Measurements from ENCODE around the gene MYO1D.
"Not testable (repeated sequence)": the region's sequence is repeated elsewhere in the genome, so short reads cannot be mapped to it uniquely, and the experiment has no call there.

Gene MYO1D

DNA sequence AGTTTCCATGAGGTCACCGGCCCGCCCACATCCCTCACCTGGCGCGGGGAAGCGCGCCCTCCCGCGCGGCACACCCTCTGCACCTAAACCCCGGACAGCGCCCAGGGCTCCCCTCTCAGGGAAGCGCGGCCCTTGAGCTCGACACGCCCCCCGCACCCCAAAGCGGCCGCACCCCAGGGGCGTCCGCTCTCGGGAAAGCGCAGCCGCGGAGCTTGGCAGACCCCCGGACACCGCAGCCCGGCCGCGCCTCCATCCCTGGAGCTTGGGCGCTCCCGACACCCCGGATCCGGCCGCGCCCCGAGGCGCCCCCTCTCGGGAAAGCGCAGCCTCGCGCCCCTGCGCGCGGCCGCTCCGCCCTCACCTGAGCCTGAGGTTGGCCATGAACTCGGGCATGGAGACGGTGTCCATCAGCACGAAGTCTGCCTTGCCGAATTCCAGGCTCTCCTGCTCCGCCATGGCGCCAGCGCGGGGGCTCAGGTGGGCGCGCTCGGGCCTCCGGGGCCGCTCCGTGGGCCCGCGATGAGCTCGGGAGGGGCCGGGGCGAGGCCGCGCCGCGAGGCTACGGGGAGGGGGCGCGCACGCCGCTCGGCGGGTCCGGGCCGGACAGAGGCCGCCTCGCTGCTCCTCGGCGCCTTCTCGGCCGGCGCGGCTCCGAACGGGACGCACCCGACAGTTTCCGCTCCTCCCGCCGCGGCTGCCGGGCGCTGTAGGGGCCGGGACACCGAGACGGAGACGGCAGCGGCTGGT is at the start of gene MYO1D:
Gene MYO1D, minus strand, starts transcription at position 708 of the 747 bp plus-strand sequence. Its CDS starts 252 bp downstream, at position 456.
- peak; percentile 41 to 70 for DNase-seq

DNA sequence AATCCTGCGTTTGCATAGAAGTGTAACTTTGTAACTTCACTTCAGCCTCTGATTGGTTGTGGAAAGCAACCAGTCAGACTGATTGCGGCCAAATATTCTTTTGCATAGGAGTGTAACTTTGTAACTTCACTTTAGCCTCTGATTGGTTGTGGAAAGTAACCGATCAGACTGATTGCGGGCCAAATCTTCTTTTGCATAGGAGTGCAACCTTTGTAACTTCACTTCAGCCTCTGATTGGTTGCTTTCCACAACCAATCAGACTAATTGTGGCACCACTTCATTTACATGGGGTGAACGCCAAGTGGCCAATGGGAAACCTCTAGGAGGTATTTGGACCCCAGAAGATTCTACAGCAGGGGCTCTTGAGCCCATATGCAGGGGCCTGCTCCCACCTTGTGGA is 49.3 kb upstream of the MYO1D start:
- DNase-seq: no peak

DNA sequence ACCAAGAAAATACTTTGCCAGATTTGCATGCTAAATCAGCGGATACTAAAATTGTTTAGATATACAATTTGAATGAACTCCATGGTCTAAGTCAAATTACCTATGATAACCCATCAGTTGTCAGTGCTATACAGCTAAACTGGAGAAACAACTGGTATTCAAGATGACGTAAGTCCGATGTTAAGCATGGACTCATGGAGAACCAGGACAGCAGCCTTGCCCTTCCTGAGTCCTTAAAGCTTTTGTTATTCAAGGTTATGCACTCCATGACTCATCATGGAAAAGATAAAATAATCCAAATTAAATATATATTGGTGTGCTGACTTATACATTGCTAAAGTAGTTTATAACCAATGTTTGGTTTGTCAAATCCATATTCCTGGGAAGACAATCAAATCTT is 47.0 kb upstream of the MYO1D start:
- DNase-seq: not testable (repeated sequence)

DNA sequence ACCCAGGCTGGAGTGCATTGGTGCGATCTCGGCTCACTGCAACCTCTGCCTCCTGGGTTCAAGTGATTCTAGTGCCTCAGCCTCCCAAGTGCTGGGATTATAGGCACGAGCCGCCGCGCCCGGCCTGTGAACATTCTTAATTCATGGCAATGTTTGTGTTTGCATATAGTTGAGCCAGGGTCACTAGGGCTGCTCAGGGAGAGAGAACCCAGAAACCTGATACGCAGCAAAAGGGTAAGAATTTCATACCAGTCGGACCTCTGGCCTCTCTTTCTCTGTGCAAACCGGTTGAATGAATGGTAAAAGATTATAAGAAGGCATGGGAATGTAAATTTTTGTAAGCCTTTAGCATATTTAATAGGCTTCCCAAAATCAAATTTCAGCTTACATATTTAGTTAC is 44.1 kb upstream of the MYO1D start:
- DNase-seq: no peak

DNA sequence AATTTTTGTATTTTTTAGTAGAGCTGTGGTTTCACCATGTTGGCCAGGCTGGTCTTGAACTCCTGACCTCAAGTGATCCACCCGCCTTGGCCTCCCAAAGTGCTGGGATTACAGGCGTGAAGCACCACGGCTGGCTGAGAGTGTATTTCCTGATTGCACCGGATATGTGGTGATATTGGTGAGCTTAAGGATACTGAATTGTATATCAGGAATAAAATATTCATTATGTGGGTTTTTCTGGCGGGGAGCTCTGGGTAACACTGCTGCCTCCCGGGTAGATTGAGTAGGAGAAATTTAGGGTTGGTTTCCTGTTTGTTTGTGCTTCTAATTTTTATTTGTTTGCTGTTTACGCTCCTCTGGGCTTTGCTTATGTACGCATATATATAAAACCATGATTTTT is 43.4 kb upstream of the MYO1D start:
- no peak for DNase-seq

DNA sequence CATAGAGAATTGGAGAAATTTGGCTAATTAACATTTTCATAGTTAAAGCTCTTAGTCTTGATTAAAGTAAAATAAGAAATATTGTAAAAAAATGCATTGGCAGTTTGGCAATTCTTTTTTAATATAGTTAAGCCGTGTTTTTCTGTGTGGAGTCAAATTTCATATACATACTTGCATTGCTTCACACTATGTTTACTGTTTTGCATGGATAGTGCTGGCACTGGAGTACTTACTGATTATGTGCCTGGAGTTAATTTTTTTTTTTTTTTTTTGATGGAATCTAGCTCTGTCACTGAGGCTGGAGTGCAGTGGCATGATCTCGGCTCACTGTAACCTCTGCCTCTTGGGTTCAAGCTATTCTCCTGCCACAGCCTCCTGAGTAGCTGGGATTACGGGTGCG is 43.0 kb upstream of the MYO1D start:
- DNase-seq: not testable (repeated sequence)

DNA sequence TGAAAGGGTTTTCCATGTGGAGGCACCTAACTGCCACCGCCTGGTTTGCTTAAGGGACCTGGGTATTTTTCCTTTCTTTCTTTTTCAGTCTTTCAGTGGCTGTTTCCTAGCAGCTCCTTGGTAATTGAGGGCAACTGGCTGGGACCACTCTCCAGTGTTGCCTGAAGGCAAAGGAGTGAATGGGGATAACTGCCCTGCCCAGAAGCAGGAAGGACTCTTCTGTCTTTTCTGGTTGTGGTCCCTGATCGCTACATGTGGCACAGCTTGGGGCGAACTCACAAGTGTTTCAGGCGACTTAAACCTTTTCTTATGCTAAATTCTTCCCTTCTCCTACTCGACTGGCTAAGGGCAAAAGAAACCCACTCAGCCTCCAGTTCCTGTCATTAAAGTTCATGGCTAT is 40.9 kb upstream of the MYO1D start:
- no peak for DNase-seq

DNA sequence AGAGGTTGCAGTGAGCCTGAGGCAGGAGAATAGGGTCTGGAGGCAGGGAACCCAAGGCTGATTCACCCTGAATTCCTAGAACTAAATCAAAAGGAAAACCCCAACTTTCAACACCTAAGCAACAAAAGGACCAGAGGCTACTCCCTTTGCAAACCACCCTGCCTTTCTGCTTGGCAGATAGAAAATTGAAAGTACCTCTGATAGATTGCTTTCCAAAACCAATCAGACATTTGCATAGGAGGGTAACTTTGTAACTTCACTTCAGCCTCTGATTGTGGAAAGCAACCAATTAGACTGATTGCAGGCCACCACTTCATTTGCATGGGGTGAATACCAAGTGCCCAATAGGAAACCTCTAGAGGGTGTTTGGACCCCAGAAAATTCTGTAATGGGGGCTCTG is 40.2 kb upstream of the MYO1D start:
- DNase-seq: no peak

DNA sequence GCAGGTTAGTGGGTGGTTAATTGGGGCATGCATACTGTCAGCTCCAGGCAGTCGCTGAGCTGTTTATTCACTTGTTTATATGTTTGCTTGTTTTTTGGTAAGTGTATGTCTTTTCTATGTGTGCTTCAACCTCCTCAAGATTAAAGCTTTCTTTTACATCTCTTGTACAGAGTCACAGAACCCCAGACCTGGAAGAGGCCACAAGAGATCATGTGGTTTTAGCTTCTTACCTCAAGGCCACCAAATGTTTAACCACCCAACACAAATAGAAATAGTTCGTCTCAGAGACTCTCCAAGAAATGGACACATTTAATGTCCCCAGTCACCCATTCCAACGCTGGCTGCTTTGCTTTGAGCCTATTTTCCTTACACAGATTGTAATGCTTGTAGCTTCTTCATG is 39.2 kb upstream of the MYO1D start:
- no peak for DNase-seq

DNA sequence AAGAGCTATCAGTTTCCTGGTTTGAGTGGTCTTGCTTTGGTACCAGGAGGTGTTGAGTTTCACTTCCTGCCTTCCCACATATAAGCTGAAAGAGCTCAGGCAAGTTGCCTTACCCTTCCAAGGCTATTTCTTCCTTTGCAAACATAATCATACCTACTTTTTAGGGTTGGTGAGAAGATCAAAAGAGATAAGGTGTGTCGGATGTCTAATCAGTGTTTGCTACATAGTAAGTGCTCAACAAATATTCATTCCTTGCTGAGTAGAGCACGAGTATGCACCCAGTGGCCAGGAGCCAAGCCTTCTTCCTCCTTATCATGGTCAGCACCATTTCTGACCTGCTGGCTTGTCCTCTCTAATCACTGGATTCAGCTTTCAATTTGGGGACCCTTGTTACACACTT is 38.3 kb upstream of the MYO1D start:
- DNase-seq: no peak

DNA sequence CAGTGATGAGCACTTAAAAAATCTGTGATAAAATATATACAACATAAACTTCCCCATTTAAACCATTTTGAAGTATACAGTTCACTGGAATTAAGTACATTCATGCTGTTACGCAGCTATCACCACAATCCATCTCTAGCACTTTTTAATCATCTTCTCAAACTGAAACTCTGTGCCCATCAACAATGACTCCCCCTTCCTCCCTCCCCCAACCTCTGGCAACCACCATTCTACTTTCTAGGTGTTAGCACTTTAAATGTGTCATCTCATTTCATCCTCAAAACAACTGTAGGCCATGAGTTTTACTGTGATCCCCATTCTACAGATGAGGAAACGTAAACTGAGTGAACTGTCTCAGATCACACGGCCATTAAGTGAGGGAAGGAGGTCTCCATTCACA is 37.3 kb upstream of the MYO1D start:
- no peak for DNase-seq

DNA sequence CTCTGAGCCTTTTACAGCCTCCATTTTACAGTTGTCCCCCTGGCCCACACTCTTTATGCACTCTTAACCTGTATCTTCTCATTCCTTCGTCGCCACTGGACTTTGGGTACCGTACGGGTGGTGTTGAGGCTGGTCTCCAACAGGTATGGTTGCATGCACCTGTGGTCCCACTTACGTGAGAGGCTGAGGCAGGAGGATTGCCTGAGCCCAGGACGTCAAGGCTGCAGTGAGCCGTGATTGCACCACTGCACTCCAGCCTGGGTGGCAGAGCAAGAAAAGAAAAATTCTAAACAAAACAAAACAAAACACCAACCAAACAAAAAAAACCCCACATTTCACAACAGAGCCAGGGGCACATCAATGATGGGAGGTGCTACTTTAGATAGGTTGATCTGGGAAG is 36.7 kb upstream of the MYO1D start:
- DNase-seq: no peak

DNA sequence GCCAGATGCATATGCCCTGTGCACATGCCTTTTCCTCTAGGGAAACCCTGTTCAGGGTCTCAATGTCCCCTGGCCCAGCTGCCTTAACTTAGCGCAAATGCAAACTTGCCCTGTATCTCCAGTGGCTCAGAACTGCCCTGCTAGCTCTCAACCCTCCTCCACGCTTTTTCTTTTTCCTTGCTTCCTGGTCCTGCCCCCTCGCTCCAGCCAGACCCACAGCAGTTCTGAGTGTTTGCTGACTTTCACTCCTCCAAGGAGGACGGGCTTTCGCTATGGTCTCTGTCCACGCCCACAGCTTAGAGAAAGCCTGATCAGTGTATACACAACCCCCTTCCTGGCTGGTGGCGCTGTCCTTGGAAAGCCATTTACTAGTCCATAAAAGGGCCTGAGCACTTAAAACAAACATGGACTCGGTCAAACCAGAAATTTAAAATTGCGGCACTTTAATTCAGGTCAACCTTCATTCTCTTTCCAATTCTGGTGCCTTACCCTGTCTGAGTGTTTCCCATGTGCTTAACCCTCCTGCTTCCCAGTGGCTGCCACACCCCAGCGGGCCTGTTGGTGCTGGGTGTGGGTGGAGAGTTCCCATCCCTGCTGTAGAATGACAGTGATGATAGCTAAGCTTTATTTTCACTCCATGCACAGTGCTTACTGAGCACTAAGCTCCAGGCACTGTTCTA is 35.4 kb upstream of the MYO1D start:
- no peak for DNase-seq

DNA sequence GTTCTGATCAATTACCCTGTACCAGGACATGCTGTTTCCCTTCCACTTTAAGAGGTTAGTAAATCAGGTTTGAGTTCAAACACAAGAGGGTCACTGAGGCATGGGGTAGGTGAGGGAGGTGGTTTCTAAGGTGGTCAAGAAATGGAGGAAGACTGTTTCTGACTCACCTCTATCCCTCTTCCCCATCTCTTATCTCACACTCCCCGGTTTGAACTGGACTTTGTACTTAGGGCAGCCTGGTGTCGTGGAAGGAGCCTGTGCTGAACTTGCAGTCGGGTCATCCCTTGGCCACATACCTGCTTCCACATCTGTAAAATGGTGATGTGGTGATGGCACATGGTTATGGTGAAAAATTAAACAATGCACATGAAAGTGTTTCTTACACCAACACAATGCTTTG is 33.8 kb upstream of the MYO1D start:
- DNase-seq: no peak

DNA sequence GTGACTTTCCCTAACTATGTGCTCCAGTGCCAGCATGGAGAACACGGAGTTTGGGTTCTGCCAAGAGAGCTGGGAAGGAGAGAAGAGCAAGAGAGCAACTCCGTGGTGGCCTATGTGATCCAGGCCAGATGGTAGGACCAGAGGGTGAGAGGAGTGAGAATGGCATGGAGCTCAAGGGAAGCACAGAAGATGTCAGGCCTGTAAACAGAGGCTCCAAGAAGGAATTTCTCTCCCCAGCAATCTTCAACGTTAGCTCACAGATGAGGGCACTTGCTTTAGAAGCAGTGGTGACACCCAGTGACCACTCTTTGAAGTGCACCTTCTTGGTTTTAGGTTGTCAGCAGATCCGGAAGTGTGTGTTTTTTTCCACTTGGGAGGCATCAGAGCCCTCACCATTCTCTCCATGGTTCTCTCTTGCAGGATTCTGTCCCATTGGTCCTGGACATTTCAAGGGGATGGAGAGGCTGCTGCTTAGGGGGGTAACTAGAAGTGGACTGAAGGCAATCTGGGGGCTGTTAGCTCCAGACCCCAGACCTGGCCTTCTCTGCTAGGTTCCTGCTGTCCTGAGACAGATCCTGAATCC is 33.0 kb upstream of the MYO1D start:
- DNase-seq: peak; percentile 36 to 57

DNA sequence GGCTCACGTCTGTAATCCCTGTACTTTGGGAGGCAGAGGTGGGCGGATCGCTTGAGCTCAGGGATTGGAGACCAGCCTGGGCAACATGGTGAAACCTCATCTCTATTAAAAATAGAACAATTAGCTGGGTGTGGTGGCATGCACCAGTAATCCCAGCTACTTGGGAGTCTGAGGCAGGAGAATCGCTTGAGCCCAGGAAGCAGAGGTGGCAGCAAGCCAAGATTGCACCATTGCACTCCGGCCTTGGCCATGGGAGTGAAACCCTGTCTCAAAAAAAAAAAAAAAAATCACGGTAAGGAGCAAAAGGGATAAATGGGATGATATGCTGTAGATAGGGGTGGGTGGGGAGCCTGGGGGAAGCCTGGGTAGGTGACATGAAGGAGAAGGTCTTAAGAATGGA is 30.7 kb upstream of the MYO1D start:
- no peak for DNase-seq

DNA sequence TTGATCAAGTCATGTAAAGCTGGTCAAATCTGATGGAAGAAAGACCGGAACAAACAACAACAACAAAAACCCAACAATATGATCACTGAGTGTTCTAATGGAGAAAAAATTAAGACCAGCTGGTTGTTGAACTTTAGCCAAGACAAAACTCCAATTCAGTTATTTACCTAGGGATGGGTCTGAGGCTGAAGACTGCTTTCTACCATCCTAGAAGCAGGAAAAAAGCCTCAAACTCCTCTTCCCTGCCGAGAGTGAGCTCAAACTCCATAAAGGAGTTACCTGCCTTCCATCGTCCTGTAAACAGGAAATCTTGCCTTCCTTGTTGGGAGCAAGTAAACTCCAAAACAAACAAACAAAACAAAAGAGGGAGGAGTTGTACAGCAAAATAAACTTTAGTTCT is 28.0 kb upstream of the MYO1D start:
- DNase-seq: no peak

DNA sequence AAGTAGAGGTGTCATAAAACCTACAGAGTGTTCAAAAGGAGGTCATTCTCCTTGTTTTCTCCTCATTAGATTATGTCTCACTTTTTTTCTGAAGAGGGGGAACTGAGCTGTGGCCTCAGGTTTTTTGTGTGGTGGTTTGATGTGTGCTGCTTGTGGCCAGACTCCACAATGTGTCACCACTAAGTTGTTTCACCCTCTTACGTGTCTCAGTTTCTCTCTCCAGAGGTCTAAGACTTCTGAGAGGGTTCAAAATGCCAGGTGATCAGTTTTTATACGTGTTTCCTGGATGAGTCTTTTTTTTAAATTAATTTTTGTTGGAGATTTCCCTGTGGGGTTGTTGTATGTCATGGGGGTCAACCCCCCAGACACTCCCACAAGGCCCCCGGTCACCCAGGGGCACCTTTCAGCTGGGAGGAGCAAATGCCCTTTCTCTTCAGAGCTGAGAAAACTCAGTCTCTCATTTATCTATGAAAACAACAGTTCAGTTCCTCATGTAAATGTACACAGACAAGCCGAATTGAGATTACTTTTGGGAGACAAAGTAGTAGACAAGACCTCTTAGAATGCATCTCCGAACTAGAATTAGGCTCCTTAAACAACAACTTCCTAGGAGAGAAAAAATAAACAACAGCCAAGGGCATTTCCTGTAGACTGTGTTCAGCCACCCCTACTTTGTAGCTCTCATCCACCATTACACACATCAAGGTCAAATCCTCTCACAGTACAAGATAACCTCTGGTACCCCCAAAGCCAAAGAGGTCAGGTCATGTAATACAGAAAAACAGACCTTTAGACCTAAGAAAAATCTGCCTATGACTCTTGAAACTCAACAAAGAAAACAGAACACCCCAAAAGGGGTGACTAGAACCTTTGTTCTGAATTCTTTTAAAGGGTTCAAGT is 27.1 kb upstream of the MYO1D start:
- no peak for DNase-seq

DNA sequence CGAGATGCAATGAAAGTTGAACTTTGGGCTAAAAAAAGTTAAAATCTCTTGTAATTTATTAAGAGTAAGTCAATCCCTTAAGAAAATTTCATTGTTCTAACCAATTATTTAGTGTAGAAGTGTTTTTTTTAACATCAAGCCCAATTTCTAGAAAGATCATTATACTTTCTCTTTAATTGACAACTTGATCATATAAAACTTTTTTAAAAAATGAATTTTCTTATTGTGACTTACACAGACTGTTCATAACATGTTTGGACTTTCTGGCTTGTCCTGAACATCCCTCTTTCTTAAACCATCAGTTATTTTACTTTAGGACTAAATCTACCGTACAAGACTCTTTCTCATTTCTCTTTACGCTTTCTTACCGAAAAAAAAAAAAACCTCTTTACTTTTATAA is 24.8 kb upstream of the MYO1D start:
- no peak for DNase-seq

DNA sequence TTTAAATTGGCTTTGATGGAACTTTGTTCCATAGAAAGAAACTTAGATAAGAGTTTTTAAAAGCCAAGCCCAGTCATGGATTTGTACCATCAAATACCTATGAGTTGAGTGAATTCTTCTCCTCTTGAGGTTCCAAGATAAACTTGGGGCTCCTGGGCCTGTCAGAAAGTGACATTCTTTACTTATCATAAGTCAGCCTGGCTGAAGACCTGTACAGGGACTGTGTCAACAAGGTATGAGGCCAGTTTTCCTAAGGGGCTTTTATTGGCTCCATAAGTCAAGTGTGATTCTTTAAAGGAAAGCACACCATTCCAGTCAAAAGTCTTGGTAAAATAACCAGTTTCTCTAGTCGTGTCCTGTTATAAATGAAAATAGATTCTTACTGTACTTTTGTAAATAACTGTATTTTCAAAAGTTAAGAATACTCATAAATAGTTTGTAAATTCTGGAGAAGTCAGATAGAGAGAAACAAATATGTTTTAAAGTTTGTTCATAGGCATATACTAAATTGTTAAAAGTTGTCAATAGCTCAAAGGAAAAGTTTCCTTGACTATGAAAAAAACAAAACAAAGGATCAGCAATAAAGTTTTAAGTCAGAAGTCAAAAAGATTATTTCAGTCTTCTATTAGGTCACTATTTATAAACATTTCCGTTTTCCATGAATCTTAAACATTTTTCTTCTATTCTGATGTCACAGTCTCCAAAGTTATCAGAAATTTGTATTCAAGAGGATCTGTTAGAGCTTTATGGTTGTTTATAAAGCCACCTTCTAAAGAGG is 22.5 kb upstream of the MYO1D start:
- no peak for DNase-seq

DNA sequence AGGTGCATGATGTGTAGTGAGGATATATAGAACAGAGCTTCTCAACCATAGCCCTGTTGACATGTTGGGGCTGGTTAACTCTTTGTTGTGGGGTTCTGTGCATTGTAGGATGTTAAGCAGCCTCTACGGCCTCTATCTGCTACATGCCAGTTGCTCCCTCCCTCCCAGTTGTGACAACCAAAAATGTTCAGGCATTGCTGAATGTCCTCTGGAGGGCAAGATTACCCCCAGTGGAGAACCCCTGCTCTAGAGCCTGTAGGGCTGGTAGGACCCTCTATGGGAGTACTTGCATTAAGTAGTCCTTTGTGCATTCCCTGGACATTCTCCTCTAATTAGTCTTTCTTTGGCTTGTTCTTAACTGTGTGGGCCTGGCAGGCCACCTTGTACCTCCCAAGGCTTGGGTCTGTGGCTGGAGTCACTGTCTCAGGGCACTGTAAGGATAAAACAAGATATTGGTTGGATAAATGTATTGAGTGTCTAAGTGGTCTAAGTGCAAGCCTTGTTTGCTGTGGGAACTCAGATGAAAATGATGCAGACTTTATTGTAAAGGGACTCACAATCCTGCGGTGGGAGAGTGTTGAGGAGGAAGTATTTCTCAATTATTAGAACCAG is 19.8 kb upstream of the MYO1D start:
- DNase-seq: no peak

DNA sequence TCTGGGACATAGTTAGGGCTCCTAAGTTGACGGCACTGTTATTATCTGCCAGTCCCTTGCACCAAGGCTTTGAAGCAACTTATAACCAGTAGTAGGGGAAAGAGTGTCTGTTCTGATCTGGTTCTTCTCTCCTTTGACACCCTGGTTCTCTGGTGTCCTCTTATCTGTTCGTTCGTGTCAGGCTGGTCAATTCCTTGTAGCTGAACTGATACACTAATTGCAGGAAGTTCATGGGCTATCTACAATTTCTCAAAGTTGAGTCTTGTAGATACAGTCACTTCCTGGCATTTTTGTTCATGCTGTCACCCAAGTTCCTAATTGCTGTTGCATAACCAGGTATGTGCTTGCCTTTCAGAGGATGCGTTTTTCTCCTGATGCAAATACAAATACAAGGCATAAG is 17.3 kb upstream of the MYO1D start:
- no peak for DNase-seq

Measured in CD4-positive, alpha-beta T cell treated with Interferon alpha-2 for 1 hour (primary cell).